ENCODE measurements around the gene CDYL.

CDYL gene

DNA sequence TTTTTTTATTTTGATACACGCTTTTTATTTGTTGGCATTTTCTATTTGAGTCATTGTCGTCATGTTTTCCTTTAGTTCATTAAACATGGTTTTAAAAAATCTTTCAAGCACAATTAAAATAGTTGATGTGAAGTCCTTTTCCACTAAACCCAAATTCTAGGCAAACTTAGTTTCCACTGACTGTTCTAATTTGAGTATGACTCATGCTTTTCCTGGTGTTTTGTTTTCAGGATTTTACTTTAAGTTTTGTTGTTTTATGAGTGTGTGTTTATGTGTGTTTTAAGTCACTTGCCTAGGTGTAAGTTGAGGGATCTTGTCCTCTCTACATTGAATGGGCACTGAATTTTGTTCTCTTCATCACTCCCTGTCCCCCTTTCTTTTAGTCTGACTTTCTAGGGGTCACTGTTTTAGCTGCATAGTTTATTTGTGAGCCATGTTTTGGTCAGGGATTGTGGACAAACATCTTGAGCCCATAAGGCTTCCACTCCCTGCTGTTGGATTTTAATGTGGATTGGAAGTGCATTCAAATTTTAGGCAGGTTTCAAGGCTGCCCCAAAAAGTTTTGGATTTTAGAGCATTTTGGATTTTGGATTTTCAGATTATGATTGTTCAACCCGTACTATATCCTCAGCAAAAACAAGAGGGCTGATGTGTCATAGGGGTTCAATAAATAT, 94.8 kb downstream of the CDYL start:
- no peaks in the 10 kb centered on the region; the same call in 1 of the 2 replicates for H3K9me2 ChIP-seq (ENCODE audit: low read depth, low read length)
- no peak overlapping the region for H2AFZ ChIP-seq (ENCODE audit: low read length)
- H3K9me3 ChIP-seq (ENCODE audit: low read length) = no peaks in the 10 kb centered on the region; the same call in 1 of the 2 replicates
- H3K9ac ChIP-seq (ENCODE audit: low read length) = no peak overlapping the region
- H3K4me3 ChIP-seq (ENCODE audit: low read depth, low read length, poor library complexity, severe bottlenecking) = no peak overlapping the region
- H3K4me1 ChIP-seq (ENCODE audit: insufficient read depth, low read length, severe bottlenecking) = no peaks in the 10 kb centered on the region
- no peaks in the 10 kb centered on the region for H3F3A ChIP-seq (ENCODE audit: insufficient read depth, low read length)
- no peak overlapping the region for H3K27ac ChIP-seq (ENCODE audit: low read depth, low read length, poor library complexity, severe bottlenecking)
- H3K4me2 ChIP-seq (ENCODE audit: low read length) = no peak overlapping the region
- H4K20me1 ChIP-seq (ENCODE audit: insufficient read depth, low read length) = peaks cover 10% of the 10 kb centered on the region
- no peaks in the 10 kb centered on the region for H3K27me3 ChIP-seq (ENCODE audit: insufficient read depth, low read length)
- TF ChIP-seq EZH2 (IDR thresholded peaks at IDR 0.05; ENCODE audit: borderline replicate concordance, low read length) (no peak), CTCF (IDR thresholded peaks at IDR 0.05; ENCODE audit: low read length) (no peak)
- H3K36me3 ChIP-seq (ENCODE audit: insufficient read depth, low read length) = no peaks in the 10 kb centered on the region
- H3K79me2 ChIP-seq (ENCODE audit: insufficient read depth, low read length) = no peaks in the 10 kb centered on the region

DNA sequence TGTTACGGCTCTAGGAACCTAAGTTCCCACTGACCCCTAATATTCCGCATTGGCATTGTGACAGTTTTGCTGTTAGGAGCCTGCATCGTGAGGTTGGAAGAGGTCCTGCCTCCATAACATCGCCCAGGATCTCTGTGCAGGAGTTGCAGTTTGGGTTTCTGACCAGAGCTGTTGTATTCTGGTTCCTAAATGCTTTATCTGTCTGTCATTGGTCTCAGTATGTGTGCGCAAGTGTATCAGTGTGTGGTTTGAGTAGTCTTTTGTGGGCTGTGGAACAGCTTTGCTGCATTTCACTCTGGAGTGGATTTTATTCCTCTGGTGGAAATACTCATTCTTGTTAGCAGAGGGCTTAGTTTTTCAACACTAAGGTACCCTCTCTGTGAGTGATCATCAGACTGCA, 95.6 kb downstream of the CDYL start:
- H3K79me2 ChIP-seq (ENCODE audit: insufficient read depth, low read length) = peaks cover 4% of the 10 kb centered on the region; the same call in 1 of the 2 replicates
- no peaks in the 10 kb centered on the region for H3F3A ChIP-seq (ENCODE audit: insufficient read depth, low read length)
- no peak overlapping the region for H3K4me3 ChIP-seq (ENCODE audit: low read depth, low read length, poor library complexity, severe bottlenecking)
- no peak overlapping the region for H3K9ac ChIP-seq (ENCODE audit: low read length)
- no peaks in the 10 kb centered on the region for H3K4me1 ChIP-seq (ENCODE audit: insufficient read depth, low read length, severe bottlenecking)
- no peaks in the 10 kb centered on the region; the same call in 1 of the 2 replicates for H3K9me2 ChIP-seq (ENCODE audit: low read depth, low read length)
- H2AFZ ChIP-seq (ENCODE audit: low read length) = no peak overlapping the region
- H3K27ac ChIP-seq (ENCODE audit: low read depth, low read length, poor library complexity, severe bottlenecking) = no peak overlapping the region
- H3K27me3 ChIP-seq (ENCODE audit: insufficient read depth, low read length) = no peaks in the 10 kb centered on the region
- H3K4me2 ChIP-seq (ENCODE audit: low read length) = no peak overlapping the region
- H4K20me1 ChIP-seq (ENCODE audit: insufficient read depth, low read length) = peaks cover 10% of the 10 kb centered on the region
- no peaks in the 10 kb centered on the region; the same call in 1 of the 2 replicates for H3K9me3 ChIP-seq (ENCODE audit: low read length)
- TF ChIP-seq EZH2 (IDR thresholded peaks at IDR 0.05; ENCODE audit: borderline replicate concordance, low read length) (no peak), CTCF (IDR thresholded peaks at IDR 0.05; ENCODE audit: low read length) (no peak)
- no peaks in the 10 kb centered on the region for H3K36me3 ChIP-seq (ENCODE audit: insufficient read depth, low read length)

DNA sequence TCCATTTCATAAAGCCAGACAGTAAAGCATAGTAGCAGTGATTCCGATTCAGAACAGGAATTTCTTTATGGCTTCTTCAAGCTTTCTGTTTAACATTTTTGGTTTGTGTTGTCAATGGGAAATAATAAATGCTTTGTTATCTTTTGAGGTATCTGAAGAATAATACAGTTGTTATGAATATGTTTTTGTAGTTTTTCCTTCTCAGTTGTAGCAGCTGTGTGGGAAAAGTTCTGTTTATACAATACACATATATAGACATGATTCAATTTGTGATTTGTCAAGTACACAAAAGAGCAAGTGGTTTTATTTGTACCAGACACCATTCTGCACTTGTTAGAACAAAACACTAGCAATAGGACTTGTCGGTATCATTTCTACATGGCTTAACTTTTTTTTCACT, 96.6 kb downstream of the CDYL start:
- TF ChIP-seq EZH2 (IDR thresholded peaks at IDR 0.05; ENCODE audit: borderline replicate concordance, low read length) (no peak), CTCF (IDR thresholded peaks at IDR 0.05; ENCODE audit: low read length) (no peak)
- H3K27ac ChIP-seq (ENCODE audit: low read depth, low read length, poor library complexity, severe bottlenecking) = no peak overlapping the region
- no peaks in the 10 kb centered on the region for H3K36me3 ChIP-seq (ENCODE audit: insufficient read depth, low read length)
- H3K9me2 ChIP-seq (ENCODE audit: low read depth, low read length) = no peaks in the 10 kb centered on the region; the same call in 1 of the 2 replicates
- H3K27me3 ChIP-seq (ENCODE audit: insufficient read depth, low read length) = no peaks in the 10 kb centered on the region
- H3K9ac ChIP-seq (ENCODE audit: low read length) = no peak overlapping the region
- no peak overlapping the region for H3K4me2 ChIP-seq (ENCODE audit: low read length)
- H3K4me1 ChIP-seq (ENCODE audit: insufficient read depth, low read length, severe bottlenecking) = no peaks in the 10 kb centered on the region
- no peak overlapping the region for H3K4me3 ChIP-seq (ENCODE audit: low read depth, low read length, poor library complexity, severe bottlenecking)
- H3K79me2 ChIP-seq (ENCODE audit: insufficient read depth, low read length) = peaks cover 4% of the 10 kb centered on the region; the same call in 1 of the 2 replicates
- H2AFZ ChIP-seq (ENCODE audit: low read length) = no peak overlapping the region
- no peaks in the 10 kb centered on the region for H3K9me3 ChIP-seq (ENCODE audit: low read length)
- peaks cover 10% of the 10 kb centered on the region for H4K20me1 ChIP-seq (ENCODE audit: insufficient read depth, low read length)
- no peaks in the 10 kb centered on the region for H3F3A ChIP-seq (ENCODE audit: insufficient read depth, low read length)
